Fibroblast of mammary gland (primary cell): ENCODE measurements around the gene ATP10B.

Experiments used
- DNase-seq: peaks from one replicate; pipeline ENCODE4 v3.0.0-alpha.2; 2010; ENCODE audit warnings: low read depth
- H3K4me3 ChIP-seq: 2 replicates; pipeline ENCODE4 v1.5.1; 2011; ENCODE audit warnings: low read depth, mild to moderate bottlenecking, low read length, moderate library complexity; ENCODE audit not compliant: control insufficient read depth
- CTCF ChIP-seq: conservative IDR thresholded peaks from 2 replicates; pipeline ENCODE4 v1.5.1; 2011; ENCODE audit warnings: low read depth, low read length, inconsistent platforms; ENCODE audit not compliant: control insufficient read depth, insufficient read depth

Gene ATP10B

DNA sequence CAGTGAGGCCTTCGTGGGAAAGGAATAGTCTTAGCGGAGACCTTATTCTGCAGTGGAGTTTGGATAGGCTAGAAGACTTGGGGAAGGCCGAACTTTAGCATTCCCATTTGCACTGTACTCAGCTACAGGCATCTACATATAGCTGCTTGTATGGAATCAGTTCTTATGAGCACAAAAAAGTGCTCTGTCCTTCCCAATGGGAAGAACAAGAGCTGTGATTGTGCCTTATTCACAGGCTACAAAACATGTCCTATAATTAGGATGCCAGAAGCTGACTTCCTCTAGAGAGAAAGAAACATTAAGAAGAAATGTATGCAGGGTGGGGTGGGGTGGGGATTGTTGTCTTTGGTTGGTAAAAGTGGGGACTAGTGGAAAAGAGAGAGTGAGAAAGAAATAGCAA, 154.7 kb downstream of the ATP10B start:
- TF ChIP-seq CTCF: no peak
- no peak for DNase-seq

GRCh38 chr5:160694896-160695295, 157.1 kb downstream of the ATP10B start:
- no peak for DNase-seq
- no peak overlapping the region for H3K4me3 ChIP-seq
- TF ChIP-seq CTCF: no peak

More for the DNA sequence above, 154.7 kb downstream of the ATP10B start:
- no peak overlapping the region for H3K4me3 ChIP-seq

DNA sequence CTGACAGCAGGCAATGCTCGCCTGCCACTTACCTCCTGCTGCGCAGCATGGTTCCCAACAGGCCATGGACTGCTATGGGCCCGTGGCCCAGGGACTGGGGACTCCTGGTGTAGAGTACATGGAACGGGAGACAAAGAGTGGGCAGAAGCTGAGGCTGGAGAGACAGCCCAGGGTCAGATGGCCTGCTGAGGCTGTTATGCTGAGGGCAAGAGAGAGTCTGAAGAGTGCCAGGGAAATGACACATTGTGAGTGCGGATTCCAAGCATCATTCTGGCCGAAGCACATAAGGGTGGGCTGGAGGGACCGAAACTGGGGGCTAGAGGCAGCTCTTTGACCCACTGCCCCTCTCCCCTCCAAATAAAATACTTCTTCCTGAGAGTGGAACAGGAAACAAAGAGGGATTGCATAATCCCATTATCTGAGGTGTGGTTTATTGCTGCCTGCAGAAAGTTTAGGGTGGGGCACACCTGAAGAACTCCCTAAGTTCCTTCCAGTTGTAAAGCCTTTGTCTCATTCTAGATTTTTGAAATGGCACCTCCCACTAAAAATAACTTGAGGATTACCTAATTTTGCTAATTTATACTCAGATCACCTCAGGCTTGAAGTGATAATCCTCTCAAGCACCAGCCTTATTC, 158.1 kb downstream of the ATP10B start:
- H3K4me3 ChIP-seq: no peak overlapping the region
- no peak for DNase-seq
- no peak for TF ChIP-seq CTCF

DNA sequence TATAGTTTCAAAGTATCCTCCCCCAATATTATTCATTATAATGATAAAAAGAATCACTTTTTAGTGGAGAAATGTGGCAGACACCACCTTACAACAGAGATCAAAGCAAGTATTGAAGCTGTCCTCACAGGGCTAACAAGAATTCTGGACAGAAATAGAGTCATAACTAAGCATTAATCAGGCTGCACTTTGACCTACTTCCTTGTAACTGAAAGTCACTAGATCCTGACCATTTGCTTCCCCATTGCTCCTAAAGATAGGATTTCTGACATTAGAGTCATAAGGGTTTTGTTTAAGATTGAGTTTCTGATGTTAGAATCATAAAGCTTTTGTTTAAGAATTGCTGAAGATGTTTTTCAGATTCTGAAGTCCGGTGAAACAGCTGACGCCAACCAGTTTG, 159.7 kb downstream of the ATP10B start:
- no peak for TF ChIP-seq CTCF
- no peak overlapping the region for H3K4me3 ChIP-seq
- no peak for DNase-seq

DNA sequence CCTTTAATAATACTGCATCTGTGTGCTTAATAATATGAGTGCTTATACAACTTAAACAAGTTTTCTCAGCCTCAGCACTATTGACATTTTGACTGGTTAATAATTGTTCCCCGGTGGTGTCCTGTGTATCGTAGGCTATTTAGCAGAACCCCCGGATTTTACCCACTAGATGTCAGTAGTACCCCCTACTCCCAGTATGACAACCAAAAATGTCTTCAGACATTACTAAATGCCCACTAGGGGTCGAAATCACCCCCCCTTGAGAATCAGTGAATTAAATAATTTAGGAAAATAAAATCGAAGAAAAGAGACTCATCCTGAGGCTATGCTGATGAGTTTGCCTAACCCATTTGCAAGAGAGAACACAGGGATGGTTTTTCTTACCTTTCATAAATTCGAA, 166.3 kb downstream of the ATP10B start:
- peak; percentile 0 for DNase-seq
- H3K4me3 ChIP-seq: no peak overlapping the region
- TF ChIP-seq CTCF: peak; percentile 7

GRCh38 chr5:160685219-160685618, 166.8 kb downstream of the ATP10B start:
- H3K4me3 ChIP-seq: no peak overlapping the region
- no peak for TF ChIP-seq CTCF
- no peak for DNase-seq
